Germinal center (tissue), 1 donor: ENCODE results near the gene CRYBG1.
"Not testable (repeated sequence)": the region's sequence is repeated elsewhere in the genome, so short reads cannot be mapped to it uniquely, and the experiment has no call there.

Experiments used
- DNase-seq: peaks from one replicate; pipeline ENCODE4 v3.0.0; 2012; ENCODE audit warnings: mixed read lengths, low spot score

CRYBG1 gene

GRCh38 chr6:106496823-106497222, 136.3 kb downstream of the CRYBG1 start:
- no peak for DNase-seq

- DNase-seq = no peak
Observed at GRCh38 chr6:106501960-106502371, 141.4 kb downstream of the CRYBG1 start.

GRCh38 chr6:106502559-106502958, 142.0 kb downstream of the CRYBG1 start:
- DNase-seq = no peak

GRCh38 chr6:106508277-106508676, 147.8 kb downstream of the CRYBG1 start:
- no peak for DNase-seq

GRCh38 chr6:106508834-106509233, 148.3 kb downstream of the CRYBG1 start:
- DNase-seq = no peak

GRCh38 chr6:106509420-106510089, 149.0 kb downstream of the CRYBG1 start:
- peak; percentile 70 for DNase-seq

GRCh38 chr6:106510090-106510970, 149.8 kb downstream of the CRYBG1 start:
- peak; percentile 81 for DNase-seq

GRCh38 chr6:106511288-106512047, 151.0 kb downstream of the CRYBG1 start:
- DNase-seq = peak; percentile 62

- DNase-seq = peak; percentile 72
Observed at GRCh38 chr6:106512048-106512967, 151.8 kb downstream of the CRYBG1 start.

- no peak for DNase-seq
Observed at GRCh38 chr6:106512968-106513574, 152.6 kb downstream of the CRYBG1 start.

- no peak for DNase-seq
Observed at GRCh38 chr6:106513808-106514582, 153.5 kb downstream of the CRYBG1 start.

- DNase-seq = no peak
Observed at GRCh38 chr6:106514583-106514885, 154.0 kb downstream of the CRYBG1 start.

- not testable (repeated sequence) for DNase-seq
Observed at GRCh38 chr6:106515582-106515981, 155.1 kb downstream of the CRYBG1 start.

GRCh38 chr6:106516616-106517015, 156.1 kb downstream of the CRYBG1 start:
- no peak for DNase-seq

GRCh38 chr6:106517706-106518105, 157.2 kb downstream of the CRYBG1 start:
- DNase-seq = no peak

- no peak for DNase-seq
Observed at GRCh38 chr6:106518748-106519147, 158.2 kb downstream of the CRYBG1 start.

GRCh38 chr6:106519460-106520394, 159.2 kb downstream of the CRYBG1 start:
- peak; percentile 37 for DNase-seq

GRCh38 chr6:106520711-106521401, 160.3 kb downstream of the CRYBG1 start:
- DNase-seq = peak; percentile 61
